OCI-LY7 (cell line): ENCODE results near the gene CAMKK1. TPM values are rescaled to one million over a fixed set of nuclear protein-coding genes. Genes with fewer than 3 reads are reported as not detected.

Source experiments
- BruUV-seq: library from RNA; stranded (reverse); fragments of 400-500 nt; replicated peaks from 2 replicates; lab custom pipeline; 2021; lab: Mats Ljungman, UMichigan
- CTCF ChIA-PET: fragments of 300-600 bp; sonication (Branson Sonifier 250); formaldehyde crosslinking; loops from one replicate; lab custom pipeline; 2022; ENCODE audit warnings: antibody characterized with exemption; ENCODE audit not compliant: unreplicated experiment; lab: Charles Lee
- POLR2A ChIA-PET: fragments of 300-600 bp; sonication (Branson Sonifier 250); formaldehyde crosslinking; loops from one replicate; lab custom pipeline; 2022; ENCODE audit warnings: antibody characterized with exemption; lab: Charles Lee
- DNase-seq: peaks from one replicate; pipeline ENCODE4 v3.0.0-alpha.2; 2015; ENCODE audit warnings: low spot score
- H2AFZ ChIP-seq: fragments of 200-600 bp; sonication (generic), shearing (Covaris generic); 2 replicates; pipeline ENCODE4 v1.6.1; 2014; ENCODE audit warnings: mild to moderate bottlenecking, antibody characterized with exemption, low read length, moderate library complexity
- H3K27ac ChIP-seq: fragments of 200-600 bp; sonication (generic); 2 replicates; pipeline ENCODE4 v1.5.1; 2014; ENCODE audit warnings: mixed run types, low read depth, mild to moderate bottlenecking, moderate library complexity, low read length, inconsistent platforms; ENCODE audit not compliant: poor library complexity, severe bottlenecking
- H3K36me3 ChIP-seq: fragments of 200-600 bp; sonication (generic); 2 replicates; pipeline ENCODE4 v1.6.1; 2014; ENCODE audit warnings: mild to moderate bottlenecking, antibody characterized with exemption, low read length, moderate library complexity, mixed read lengths; ENCODE audit not compliant: insufficient read depth
- H3K4me1 ChIP-seq: fragments of 200-600 bp; sonication (generic); 2 replicates; pipeline ENCODE4 v1.5.1; 2014; ENCODE audit warnings: mild to moderate bottlenecking, low read length; ENCODE audit not compliant: insufficient read depth, poor library complexity, severe bottlenecking
- H3K4me2 ChIP-seq: fragments of 200-600 bp; sonication (generic); 2 replicates; pipeline ENCODE4 v1.6.1; 2014; ENCODE audit warnings: mild to moderate bottlenecking, low read length
- H3K4me3 ChIP-seq: fragments of 200-600 bp; sonication (generic); 2 replicates; pipeline ENCODE4 v1.5.1; 2014; ENCODE audit warnings: mild to moderate bottlenecking, low read depth, low read length; ENCODE audit not compliant: poor library complexity, severe bottlenecking
- H3K79me2 ChIP-seq: fragments of 200-600 bp; sonication (generic); 2 replicates; pipeline ENCODE4 v1.6.1; 2016; ENCODE audit warnings: low read depth, mild to moderate bottlenecking, low read length, moderate library complexity, mixed read lengths; ENCODE audit not compliant: insufficient read depth
- H3K9me2 ChIP-seq: fragments of 200-600 bp; sonication (generic); 2 replicates; pipeline ENCODE4 v1.6.1; 2016; ENCODE audit warnings: mild to moderate bottlenecking, low read length, mixed read lengths; ENCODE audit not compliant: insufficient read depth
- H3K9me3 ChIP-seq: fragments of 200-600 bp; sonication (generic); 2 replicates; pipeline ENCODE4 v1.6.1; 2014; ENCODE audit warnings: mild to moderate bottlenecking, mixed run types, low read length, mixed read lengths
- H4K20me1 ChIP-seq: fragments of 200-600 bp; sonication (generic); 2 replicates; pipeline ENCODE4 v1.6.1; 2014; ENCODE audit warnings: mild to moderate bottlenecking, antibody characterized with exemption, low read length, moderate library complexity, mixed read lengths; ENCODE audit not compliant: insufficient read depth
- CTCF ChIP-seq: fragments of 200-600 bp; sonication (generic); conservative IDR thresholded peaks from 2 replicates; pipeline ENCODE4 v1.5.1; 2014; ENCODE audit warnings: mild to moderate bottlenecking, antibody characterized with exemption, low read length, moderate library complexity, mixed read lengths
- EZH2phosphoT487 ChIP-seq: fragments of 200-600 bp; sonication (generic); IDR thresholded peaks from 2 replicates; pipeline ENCODE4 v1.6.1; 2018; ENCODE audit warnings: low read depth, borderline replicate concordance, mild to moderate bottlenecking, mixed run types, antibody characterized with exemption, low read length, moderate library complexity, mixed read lengths
- intact Hi-C: fragments of 100-400 bp; cut with micrococcal nuclease; formaldehyde crosslinking; loops from one replicate; pipeline ENCODE4 v1.10.0; 2022; ENCODE audit not compliant: unreplicated experiment
- total RNA-seq, 2 experiments: library from RNA; depleted of rRNA in 1 of 2; stranded (reverse); fragments of >200 nt in 1 of 2; shearing (Covaris generic) in 1 of 2; gene quantifications; 2 replicates each; pipeline ENCODE4 v1.2.3, GENCODE V29; 2014 to 2022

The CAMKK1 gene
- total RNA-seq, 2 experiments from 2014 or later, result 2.7 TPM

- H3K27ac ChIP-seq, result no peak overlapping the region
- intact Hi-C loops, result no loop called here
- POLR2A ChIA-PET, result interaction anchor here (0.5 to 0.6 kb wide), 2 partner anchors 55 to 199 kb away, joined by 3 read pairs; partner anchors contain the start of gene NCBP3
- H3K4me3 ChIP-seq, result no peak overlapping the region
- no peaks in the 10 kb centered on the region for H3K79me2 ChIP-seq
- DNase-seq, result no peak
- no TSS peak for BruUV-seq
- no peak overlapping the region for H2AFZ ChIP-seq
- no peaks in the 10 kb centered on the region for H3K9me3 ChIP-seq
- H4K20me1 ChIP-seq, result no peaks in the 10 kb centered on the region
- no peaks in the 10 kb centered on the region for H3K9me2 ChIP-seq
- no peak overlapping the region for H3K4me2 ChIP-seq
- TF ChIP-seq EZH2phosphoT487, result no peak
- TF ChIP-seq CTCF, result no peak
- H3K36me3 ChIP-seq, result no peaks in the 10 kb centered on the region
- peaks cover 29% of the 10 kb centered on the region for H3K4me1 ChIP-seq
- CTCF ChIA-PET, result no interaction called here
Measured at GRCh38 chr17:3900646-3901045, 7.8 kb upstream of the CAMKK1 start.

GRCh38 chr17:3897731-3898130, 4.9 kb upstream of the CAMKK1 start:
- no peaks in the 10 kb centered on the region for H3K36me3 ChIP-seq
- H3K79me2 ChIP-seq, result no peaks in the 10 kb centered on the region
- ChIA-PET POLR2A (interaction anchor here (1.4 kb wide), 1 partner anchor 13 kb away, joined by 5 read pairs; no protein-coding TSS in a partner anchor), CTCF (interaction anchor here (0.7 to 1.0 kb wide), 2 partner anchors 16 to 160 kb away, joined by 3 read pairs; no protein-coding TSS in a partner anchor)
- H3K9me2 ChIP-seq, result no peaks in the 10 kb centered on the region
- H4K20me1 ChIP-seq, result no peaks in the 10 kb centered on the region
- H3K4me2 ChIP-seq, result no peak overlapping the region
- intact Hi-C loops, result loop anchor here (2.0 kb wide), 1 partner anchor 13 kb away; no protein-coding TSS in a partner anchor
- TF ChIP-seq CTCF (no peak), EZH2phosphoT487 (no peak)
- H3K4me3 ChIP-seq, result no peak overlapping the region
- BruUV-seq, result no TSS peak
- no peak overlapping the region for H3K27ac ChIP-seq
- peaks cover 30% of the 10 kb centered on the region for H3K4me1 ChIP-seq
- DNase-seq, result no peak
- H3K9me3 ChIP-seq, result no peaks in the 10 kb centered on the region
- H2AFZ ChIP-seq, result no peak overlapping the region

GRCh38 chr17:3896968-3897235, 4.0 kb upstream of the CAMKK1 start:
- no TSS peak for BruUV-seq
- Histone ChIP-seq H3K27ac (peak overlapping the region; percentile 18), H3K9me2 (no peaks in the 10 kb centered on the region), H4K20me1 (no peaks in the 10 kb centered on the region), H3K79me2 (no peaks in the 10 kb centered on the region), H3K4me1 (peaks cover 35% of the 10 kb centered on the region), H2AFZ (peak overlapping the region; percentile 89), H3K36me3 (no peaks in the 10 kb centered on the region), H3K4me3 (no peak overlapping the region), H3K9me3 (no peaks in the 10 kb centered on the region), H3K4me2 (peak overlapping the region; percentile 51)
- ChIA-PET POLR2A (interaction anchor here (0.8 to 1.4 kb wide), 2 partner anchors 14 to 68 kb away, joined by 3 to 5 read pairs; no protein-coding TSS in a partner anchor), CTCF (interaction anchor here (0.6 to 1.0 kb wide), 2 partner anchors 17 to 530 kb away, joined by 3 to 5 read pairs; no protein-coding TSS in a partner anchor)
- peak; percentile 77 for DNase-seq
- intact Hi-C loops, result loop anchor here (2.0 kb wide), 1 partner anchor 14 kb away; no protein-coding TSS in a partner anchor
- TF ChIP-seq EZH2phosphoT487, result no peak
- TF ChIP-seq CTCF, result no peak
